Keratinocyte (primary cell): ENCODE results near the gene PSMB9. TPM values are rescaled to one million over a fixed set of nuclear protein-coding genes. Genes with fewer than 3 reads are reported as not detected.

Experiments used
- DNase-seq: peaks from one replicate; pipeline ENCODE4 v3.0.0-alpha.2; 2011; ENCODE audit warnings: low read depth, missing footprints, low spot score
- FAIRE-seq: peaks from 2 replicates; lab custom pipeline; 2011; peaks lifted over from hg19 to GRCh38; lab: Jason Lieb, UNC
- H2AFZ ChIP-seq: 2 replicates; pipeline ENCODE4 v1.6.0; 2012; ENCODE audit warnings: low read length, control low read depth, inconsistent platforms; ENCODE audit not compliant: control insufficient read depth
- H3K27ac ChIP-seq: 2 replicates; pipeline ENCODE4 v1.5.1; 2011; ENCODE audit warnings: low read length; ENCODE audit not compliant: control insufficient read depth, insufficient read depth
- H3K27me3 ChIP-seq: 3 replicates; pipeline ENCODE4 v1.6.0; 2011; ENCODE audit warnings: low read length; ENCODE audit not compliant: control insufficient read depth, insufficient read depth; ENCODE audit errors: extremely low read depth
- H3K36me3 ChIP-seq, 2 experiments: 2 replicates in 1 of 2; 3 replicates in 1 of 2; pipeline ENCODE4 v1.5.1; 2011; ENCODE audit warnings: low read length in 2 of 2, mild to moderate bottlenecking in 1 of 2; ENCODE audit not compliant: control insufficient read depth in 2 of 2, insufficient read depth in 2 of 2; ENCODE audit errors: extremely low read depth in 1 of 2
- H3K4me1 ChIP-seq: 3 replicates; pipeline ENCODE4 v1.5.1; 2011; ENCODE audit warnings: low read length; ENCODE audit not compliant: control insufficient read depth, insufficient read depth; ENCODE audit errors: extremely low read depth
- H3K4me2 ChIP-seq: 3 replicates; pipeline ENCODE4 v1.6.0; 2011; ENCODE audit warnings: low read depth, low read length; ENCODE audit not compliant: control insufficient read depth, insufficient read depth; ENCODE audit errors: extremely low read depth
- H3K4me3 ChIP-seq, 3 experiments: fragments of 200-600 bp in 1 of 3; sonication (generic) in 1 of 3; 2 replicates in 2 of 3; 3 replicates in 1 of 3; pipeline ENCODE4 v1.5.1; 2011 to 2016; ENCODE audit warnings: low read length in 3 of 3, mild to moderate bottlenecking in 3 of 3, control low read depth in 2 of 3, inconsistent platforms in 1 of 3, low read depth in 1 of 3, mixed read lengths in 1 of 3, mixed run types in 1 of 3, moderate library complexity in 1 of 3; ENCODE audit not compliant: control insufficient read depth in 2 of 3, insufficient read depth in 2 of 3; ENCODE audit errors: extremely low read depth in 1 of 3
- H3K79me2 ChIP-seq: 2 replicates; pipeline ENCODE4 v1.6.0; 2012; ENCODE audit warnings: low read length; ENCODE audit not compliant: control insufficient read depth, insufficient read depth
- H3K9ac ChIP-seq: 3 replicates; pipeline ENCODE4 v1.6.0; 2011; ENCODE audit warnings: low read length; ENCODE audit not compliant: control insufficient read depth, insufficient read depth; ENCODE audit errors: extremely low read depth
- H3K9me1 ChIP-seq: 3 replicates; pipeline ENCODE4 v1.6.0; 2011; ENCODE audit warnings: low read length; ENCODE audit not compliant: control insufficient read depth, insufficient read depth; ENCODE audit errors: extremely low read depth
- H3K9me3 ChIP-seq: 2 replicates; pipeline ENCODE4 v1.5.1; 2012; ENCODE audit warnings: low read depth, low read length; ENCODE audit not compliant: control insufficient read depth
- H4K20me1 ChIP-seq: 3 replicates; pipeline ENCODE4 v1.6.0; 2011; ENCODE audit warnings: low read length; ENCODE audit not compliant: control insufficient read depth, insufficient read depth; ENCODE audit errors: extremely low read depth
- EZH2 ChIP-seq: IDR thresholded peaks from one replicate; pipeline ENCODE4 v1.6.1; 2012; ENCODE audit warnings: inconsistent platforms, mild to moderate bottlenecking, low read length, moderate library complexity
- dilution Hi-C: fragments of 300-500 bp; cut with MboI; formaldehyde crosslinking; loops from one replicate; pipeline ENCODE4 v1.7.0; 2020; ENCODE audit warnings: low sequenced_read_pairs; ENCODE audit not compliant: extremely low pct_ligation_motif_present
- polyA plus RNA-seq, 5 experiments: library from polyadenylated mRNA; depleted of rRNA in 3 of 5; stranded (reverse) in 3 of 5; stranded (forward) in 1 of 5; unstranded in 1 of 5; fragments of >200 nt; gene quantifications; 1 replicate in 1 of 5; 2 replicates in 3 of 5; 3 replicates in 1 of 5; pipeline versions ENCODE4 v1.2.1 to v1.2.3, GENCODE V29; 2011 to 2012; ENCODE audit warnings: missing spikeins in 2 of 5, low read depth in 1 of 5, low replicate concordance in 1 of 5
- TF ChIP-seq, protein P1 (sequence below), 3 experiments: IDR thresholded peaks in 1 of 3; conservative IDR thresholded peaks in 1 of 3; optimal IDR thresholded peaks in 1 of 3; 2 replicates in 2 of 3; 3 replicates in 1 of 3; pipeline versions ENCODE3 to v1.5.1; 2011; ENCODE audit warnings: low read length in 3 of 3, mild to moderate bottlenecking in 3 of 3, moderate library complexity in 2 of 3, control low read depth in 1 of 3, inconsistent platforms in 1 of 3; ENCODE audit not compliant: insufficient read depth in 2 of 3; ENCODE audit errors: extremely low read depth in 1 of 3

The PSMB9 gene
- polyA plus RNA-seq, 1 donor (not counting 4 experiments of a cell fraction or from before 2014, with no cell fraction given): 25.4 TPM

DNA sequence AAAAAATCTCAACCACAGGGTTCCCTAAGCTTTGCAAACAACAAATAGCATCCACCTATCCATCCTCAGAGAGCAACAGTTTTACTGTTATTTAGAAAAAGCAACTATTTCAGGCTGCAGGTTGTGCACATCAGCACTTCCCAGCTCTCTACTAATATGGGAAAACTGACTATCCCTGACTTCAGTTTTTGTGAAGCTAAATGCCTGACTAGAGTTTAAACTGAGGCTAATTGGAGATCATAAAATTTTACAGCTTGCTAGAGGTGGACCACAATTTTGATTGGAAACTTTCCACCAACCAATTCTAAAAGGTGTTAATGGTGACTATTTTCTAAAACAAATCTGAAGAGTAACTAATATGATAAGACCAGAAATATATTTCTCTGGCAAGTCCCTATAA, 50.0 kb downstream of the PSMB9 start:
- H3K27ac ChIP-seq: no peak overlapping the region
- H3K4me1 ChIP-seq: peaks cover 8% of the 10 kb centered on the region
- no peak overlapping the region for H3K4me2 ChIP-seq
- DNase-seq: no peak
- H3K9ac ChIP-seq: no peak overlapping the region
- H3K36me3 ChIP-seq: no peaks in the 10 kb centered on the region
- no peak overlapping the region for H2AFZ ChIP-seq
- dilution Hi-C loops: no loop called here
- no peak overlapping the region for H3K4me3 ChIP-seq
- H3K9me3 ChIP-seq: no peaks in the 10 kb centered on the region
- no peaks in the 10 kb centered on the region for H4K20me1 ChIP-seq
- no peaks in the 10 kb centered on the region for H3K9me1 ChIP-seq
- no peaks in the 10 kb centered on the region for H3K79me2 ChIP-seq
- no peaks in the 10 kb centered on the region for H3K27me3 ChIP-seq
- FAIRE-seq: no peak
- no peak for TF ChIP-seq EZH2
- TF ChIP-seq, protein P1, sequence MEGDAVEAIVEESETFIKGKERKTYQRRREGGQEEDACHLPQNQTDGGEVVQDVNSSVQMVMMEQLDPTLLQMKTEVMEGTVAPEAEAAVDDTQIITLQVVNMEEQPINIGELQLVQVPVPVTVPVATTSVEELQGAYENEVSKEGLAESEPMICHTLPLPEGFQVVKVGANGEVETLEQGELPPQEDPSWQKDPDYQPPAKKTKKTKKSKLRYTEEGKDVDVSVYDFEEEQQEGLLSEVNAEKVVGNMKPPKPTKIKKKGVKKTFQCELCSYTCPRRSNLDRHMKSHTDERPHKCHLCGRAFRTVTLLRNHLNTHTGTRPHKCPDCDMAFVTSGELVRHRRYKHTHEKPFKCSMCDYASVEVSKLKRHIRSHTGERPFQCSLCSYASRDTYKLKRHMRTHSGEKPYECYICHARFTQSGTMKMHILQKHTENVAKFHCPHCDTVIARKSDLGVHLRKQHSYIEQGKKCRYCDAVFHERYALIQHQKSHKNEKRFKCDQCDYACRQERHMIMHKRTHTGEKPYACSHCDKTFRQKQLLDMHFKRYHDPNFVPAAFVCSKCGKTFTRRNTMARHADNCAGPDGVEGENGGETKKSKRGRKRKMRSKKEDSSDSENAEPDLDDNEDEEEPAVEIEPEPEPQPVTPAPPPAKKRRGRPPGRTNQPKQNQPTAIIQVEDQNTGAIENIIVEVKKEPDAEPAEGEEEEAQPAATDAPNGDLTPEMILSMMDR (optimal IDR thresholded peaks at IDR 0.05 in 1 of 3, IDR thresholded peaks at IDR 0.05 in 1 of 3, conservative IDR thresholded peaks at IDR 0.05 in 1 of 3; ENCODE audit: extremely low read depth in 1 of 3, insufficient read depth in 2 of 3, low read length in 3 of 3): no peak

DNA sequence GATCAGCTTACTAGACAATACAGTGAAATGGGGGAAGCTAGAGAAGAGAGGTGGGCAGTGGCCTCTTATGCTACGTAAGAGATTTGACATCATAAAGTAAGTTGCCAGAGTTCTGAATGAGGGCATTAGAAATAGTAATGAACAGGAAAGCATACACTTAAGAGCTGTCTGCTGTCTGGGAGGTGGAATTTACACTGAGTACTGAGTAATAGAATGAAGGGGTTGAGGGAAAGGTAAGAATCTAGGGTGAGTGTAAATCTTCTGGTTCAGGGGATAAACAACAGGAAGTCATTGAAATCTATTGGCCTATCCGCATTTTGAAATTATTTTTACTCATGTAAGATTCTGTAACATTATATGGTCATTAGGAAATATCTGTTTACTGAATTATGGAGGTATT, 51.1 kb downstream of the PSMB9 start:
- H3K4me1 ChIP-seq: peaks cover 8% of the 10 kb centered on the region
- H3K27me3 ChIP-seq: no peaks in the 10 kb centered on the region
- FAIRE-seq (no peak), DNase-seq (no peak)
- H3K9me3 ChIP-seq: no peaks in the 10 kb centered on the region
- H3K9ac ChIP-seq: no peak overlapping the region
- TF ChIP-seq EZH2: no peak
- TF ChIP-seq, protein P1 (optimal IDR thresholded peaks at IDR 0.05 in 1 of 3, IDR thresholded peaks at IDR 0.05 in 1 of 3, conservative IDR thresholded peaks at IDR 0.05 in 1 of 3; ENCODE audit: extremely low read depth in 1 of 3, insufficient read depth in 2 of 3, low read length in 3 of 3): no peak
- H3K9me1 ChIP-seq: no peaks in the 10 kb centered on the region
- no peak overlapping the region for H3K4me2 ChIP-seq
- H2AFZ ChIP-seq: no peak overlapping the region
- H3K27ac ChIP-seq: no peak overlapping the region
- dilution Hi-C loops: no loop called here
- no peak overlapping the region for H3K4me3 ChIP-seq
- H4K20me1 ChIP-seq: no peaks in the 10 kb centered on the region
- H3K36me3 ChIP-seq: no peaks in the 10 kb centered on the region
- no peaks in the 10 kb centered on the region for H3K79me2 ChIP-seq
